Suprapubic skin (tissue), 4 donors: ENCODE results near the gene FPGS. TPM values are rescaled to one million over a fixed set of nuclear protein-coding genes. Genes with fewer than 3 reads are reported as not detected.

Experiments
- DNase-seq, 2 donors: peaks; one replicate each; pipeline ENCODE4 v3.0.0-alpha.2; 2019; ENCODE audit warnings: low spot score in 2 of 2
- H3K27ac ChIP-seq: fragments of 200-600 bp; sonication (generic); one replicate; pipeline ENCODE4 v1.5.1; 2019
- H3K27me3 ChIP-seq: fragments of 200-600 bp; sonication (generic); one replicate; pipeline ENCODE4 v1.5.1; 2019
- H3K36me3 ChIP-seq: fragments of 200-600 bp; sonication (generic); one replicate; pipeline ENCODE4 v1.5.1; 2019
- H3K4me1 ChIP-seq: fragments of 200-600 bp; sonication (generic); one replicate; pipeline ENCODE4 v1.5.1; 2019
- H3K4me3 ChIP-seq: fragments of 200-600 bp; sonication (generic); one replicate; pipeline ENCODE4 v1.5.1; 2019; ENCODE audit warnings: mild to moderate bottlenecking
- H3K9me3 ChIP-seq: fragments of 200-600 bp; sonication (generic); one replicate; pipeline ENCODE4 v1.5.1; 2019
- EP300 ChIP-seq: sonication (generic); formaldehyde crosslinking; IDR thresholded peaks from one replicate; pipeline ENCODE4 v1.6.1; 2017; ENCODE audit warnings: antibody characterized with exemption
- POLR2A ChIP-seq, 2 donors: fragments of 450-650 bp; IDR thresholded peaks; one replicate each; pipeline ENCODE4 v1.6.1; 2017; ENCODE audit warnings: antibody characterized with exemption in 2 of 2, mild to moderate bottlenecking in 2 of 2, moderate library complexity in 2 of 2
- POLR2AphosphoS5 ChIP-seq, 3 donors: sonication (generic); formaldehyde crosslinking; IDR thresholded peaks; one replicate each; pipeline ENCODE4 v1.6.1; 2017; ENCODE audit warnings: antibody characterized with exemption in 3 of 3
- WGBS: methylation state at CpG from one replicate; pipeline ENCODE4 v1.1.5; 2018; 5-methylcytosine and 5-hydroxymethylcytosine counted together
- total RNA-seq, 4 donors: library from RNA; depleted of rRNA; stranded (reverse); fragments of >200 nt; gene quantifications; one replicate each; pipeline ENCODE4 v1.1.0, GENCODE V29; 2016
- TF ChIP-seq, protein P1 (sequence below), 2 donors: fragments of 200-600 bp in 1 of 2; fragments of 450-650 bp in 1 of 2; sonication (generic) in 1 of 2; IDR thresholded peaks; one replicate each; pipeline ENCODE4 v1.5.1; 2016 to 2019; ENCODE audit warnings: antibody characterized with exemption in 2 of 2, mild to moderate bottlenecking in 1 of 2, moderate library complexity in 1 of 2

The FPGS gene, protein sequence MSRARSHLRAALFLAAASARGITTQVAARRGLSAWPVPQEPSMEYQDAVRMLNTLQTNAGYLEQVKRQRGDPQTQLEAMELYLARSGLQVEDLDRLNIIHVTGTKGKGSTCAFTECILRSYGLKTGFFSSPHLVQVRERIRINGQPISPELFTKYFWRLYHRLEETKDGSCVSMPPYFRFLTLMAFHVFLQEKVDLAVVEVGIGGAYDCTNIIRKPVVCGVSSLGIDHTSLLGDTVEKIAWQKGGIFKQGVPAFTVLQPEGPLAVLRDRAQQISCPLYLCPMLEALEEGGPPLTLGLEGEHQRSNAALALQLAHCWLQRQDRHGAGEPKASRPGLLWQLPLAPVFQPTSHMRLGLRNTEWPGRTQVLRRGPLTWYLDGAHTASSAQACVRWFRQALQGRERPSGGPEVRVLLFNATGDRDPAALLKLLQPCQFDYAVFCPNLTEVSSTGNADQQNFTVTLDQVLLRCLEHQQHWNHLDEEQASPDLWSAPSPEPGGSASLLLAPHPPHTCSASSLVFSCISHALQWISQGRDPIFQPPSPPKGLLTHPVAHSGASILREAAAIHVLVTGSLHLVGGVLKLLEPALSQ
- 10 to 100 TPM; 22.9 to 50.3 (median 28.3) TPM for total RNA-seq

DNA sequence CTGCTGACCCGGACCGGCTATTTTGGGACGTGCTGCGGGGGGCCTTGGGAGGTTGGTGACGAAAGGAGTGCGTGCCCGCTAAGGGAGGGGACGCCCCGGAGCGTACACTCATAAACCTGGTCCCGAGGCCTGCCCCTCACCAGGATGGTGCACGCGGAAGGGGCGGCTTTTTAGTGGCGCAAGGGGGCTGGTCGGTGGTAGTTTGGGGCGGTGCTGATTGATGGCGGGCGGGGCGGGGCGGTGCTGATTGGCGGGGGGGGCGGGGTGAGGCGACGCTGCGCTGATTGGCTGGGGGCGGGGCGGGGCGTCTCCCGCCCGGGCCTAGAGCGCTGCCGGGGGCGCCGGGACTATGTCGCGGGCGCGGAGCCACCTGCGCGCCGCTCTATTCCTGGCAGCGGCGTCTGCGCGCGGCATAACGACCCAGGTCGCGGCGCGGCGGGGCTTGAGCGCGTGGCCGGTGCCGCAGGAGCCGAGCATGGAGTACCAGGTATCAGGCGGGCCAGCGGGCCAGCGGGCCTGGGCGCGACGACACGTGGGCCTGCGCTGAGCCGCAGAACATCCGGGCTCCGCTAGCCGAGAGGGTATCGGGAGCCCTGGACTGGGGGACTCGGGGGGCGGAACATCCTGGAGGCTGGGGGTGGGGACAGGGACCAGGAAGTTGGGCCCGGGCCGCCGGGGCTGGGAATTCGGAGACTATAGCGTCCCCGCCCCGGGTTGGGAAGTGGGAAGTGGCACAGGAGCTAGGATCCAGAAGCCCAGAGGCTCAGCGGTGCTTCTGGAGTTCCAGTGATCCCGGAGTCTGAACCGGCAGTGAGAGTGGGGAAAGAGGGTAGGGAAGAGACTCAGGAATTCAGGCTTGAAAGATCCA lies at the start of gene FPGS:
Gene FPGS, plus strand, starts transcription at position 307 of the 868 bp plus-strand sequence. Its CDS starts 43 bp downstream, at position 350.
- Histone ChIP-seq H3K27ac (peak within 1 kb of the TSS; percentile 98), H3K9me3 (no peaks in the 10 kb centered on the region), H3K4me3 (peak within 1 kb of the TSS; percentile 77), H3K4me1 (peaks cover 37% of the 10 kb centered on the region), H3K27me3 (no peaks in the 10 kb centered on the region), H3K36me3 (peaks cover 20% of the 10 kb centered on the region)
- peak; percentile 96 for DNase-seq
- WGBS = under 1% methylated on average over 17 of the region's 83 CpGs
- TF ChIP-seq POLR2AphosphoS5 (IDR thresholded peaks at IDR 0.05) (peak in 2 of 3 donors; percentile 14 to 30), POLR2A (IDR thresholded peaks at IDR 0.05) (peak in 1 of 2 donors; percentile 36), EP300 (no peak)
- TF ChIP-seq, protein P1, sequence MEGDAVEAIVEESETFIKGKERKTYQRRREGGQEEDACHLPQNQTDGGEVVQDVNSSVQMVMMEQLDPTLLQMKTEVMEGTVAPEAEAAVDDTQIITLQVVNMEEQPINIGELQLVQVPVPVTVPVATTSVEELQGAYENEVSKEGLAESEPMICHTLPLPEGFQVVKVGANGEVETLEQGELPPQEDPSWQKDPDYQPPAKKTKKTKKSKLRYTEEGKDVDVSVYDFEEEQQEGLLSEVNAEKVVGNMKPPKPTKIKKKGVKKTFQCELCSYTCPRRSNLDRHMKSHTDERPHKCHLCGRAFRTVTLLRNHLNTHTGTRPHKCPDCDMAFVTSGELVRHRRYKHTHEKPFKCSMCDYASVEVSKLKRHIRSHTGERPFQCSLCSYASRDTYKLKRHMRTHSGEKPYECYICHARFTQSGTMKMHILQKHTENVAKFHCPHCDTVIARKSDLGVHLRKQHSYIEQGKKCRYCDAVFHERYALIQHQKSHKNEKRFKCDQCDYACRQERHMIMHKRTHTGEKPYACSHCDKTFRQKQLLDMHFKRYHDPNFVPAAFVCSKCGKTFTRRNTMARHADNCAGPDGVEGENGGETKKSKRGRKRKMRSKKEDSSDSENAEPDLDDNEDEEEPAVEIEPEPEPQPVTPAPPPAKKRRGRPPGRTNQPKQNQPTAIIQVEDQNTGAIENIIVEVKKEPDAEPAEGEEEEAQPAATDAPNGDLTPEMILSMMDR (IDR thresholded peaks at IDR 0.05) = no peak

- no peak for DNase-seq
- Histone ChIP-seq H3K4me3 (no peak overlapping the region), H3K36me3 (peaks cover 15% of the 10 kb centered on the region), H3K27me3 (peaks cover 34% of the 10 kb centered on the region), H3K4me1 (peaks cover 17% of the 10 kb centered on the region), H3K9me3 (no peaks in the 10 kb centered on the region), H3K27ac (no peak overlapping the region)
- WGBS = 82% methylated on average over 8 of the region's 8 CpGs
- no peak for TF ChIP-seq POLR2AphosphoS5 (IDR thresholded peaks at IDR 0.05)
- TF ChIP-seq, protein P1 (IDR thresholded peaks at IDR 0.05) = no peak
- TF ChIP-seq POLR2A (IDR thresholded peaks at IDR 0.05) = no peak
- TF ChIP-seq EP300 = no peak
Observed at GRCh38 chr9:127753148-127753547, 49.5 kb upstream of the FPGS start.

DNA sequence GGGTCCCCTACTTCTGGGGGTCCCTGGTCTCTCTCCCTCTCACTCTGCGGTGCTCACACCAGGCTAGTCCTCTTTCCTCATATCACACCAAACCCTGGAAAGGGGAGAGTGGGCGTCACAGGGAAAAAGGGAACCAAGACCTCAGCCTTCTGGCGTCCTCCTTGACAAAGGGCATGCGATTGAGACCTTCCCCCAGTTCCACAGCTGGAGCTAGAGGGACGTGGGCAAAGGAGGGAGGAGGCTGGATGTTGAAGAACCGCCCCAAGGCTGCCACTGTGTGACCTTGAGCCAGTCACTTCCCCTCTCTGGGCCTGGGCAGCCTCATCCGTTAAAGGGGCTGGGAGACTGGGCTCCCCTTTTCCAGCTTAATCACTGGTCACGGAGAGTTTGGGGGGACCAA lies 49.1 kb upstream of the FPGS start:
- no peak for DNase-seq
- Histone ChIP-seq H3K27ac (no peak overlapping the region), H3K4me1 (peaks cover 17% of the 10 kb centered on the region), H3K36me3 (peaks cover 15% of the 10 kb centered on the region), H3K9me3 (no peaks in the 10 kb centered on the region), H3K27me3 (peaks cover 34% of the 10 kb centered on the region), H3K4me3 (no peak overlapping the region)
- WGBS = 69% methylated on average over 7 of the region's 8 CpGs
- TF ChIP-seq EP300 (no peak), POLR2A (IDR thresholded peaks at IDR 0.05) (no peak), POLR2AphosphoS5 (IDR thresholded peaks at IDR 0.05) (no peak)
- TF ChIP-seq, protein P1 (IDR thresholded peaks at IDR 0.05) = no peak

GRCh38 chr9:127754099-127755060 lies 48.3 kb upstream of the FPGS start:
- no peak for DNase-seq
- TF ChIP-seq POLR2A (IDR thresholded peaks at IDR 0.05) (no peak), EP300 (no peak), POLR2AphosphoS5 (IDR thresholded peaks at IDR 0.05) (no peak)
- TF ChIP-seq, protein P1 (IDR thresholded peaks at IDR 0.05) = no peak
- 40% methylated on average over 3 of the region's 86 CpGs for WGBS
- H3K4me1 ChIP-seq = peaks cover 17% of the 10 kb centered on the region
- H3K9me3 ChIP-seq = no peaks in the 10 kb centered on the region
- peaks cover 8% of the 10 kb centered on the region for H3K36me3 ChIP-seq
- peaks cover 34% of the 10 kb centered on the region for H3K27me3 ChIP-seq
- H3K27ac ChIP-seq = no peak overlapping the region
- peak overlapping the region; percentile 26 for H3K4me3 ChIP-seq
